K562 (cell line): ENCODE results near the gene ARMC8. TPM values are rescaled to one million over a fixed set of nuclear protein-coding genes. Genes with fewer than 3 reads are reported as not detected.

ENCODE experiments used
- ATAC-seq: fragments of 200-7000 bp; cut with Tn5 transposase; 3 replicates; pipeline ENCODE4 v1.9.1; 2020; ENCODE audit warnings: moderate library complexity
- BruUV-seq: library from RNA; stranded (reverse); fragments of 400-500 nt; replicated peaks from 2 replicates; lab custom pipeline; 2021; lab: Mats Ljungman, UMichigan
- CTCF ChIA-PET: fragments of 300-600 bp; formaldehyde crosslinking; extraction: SDS; loops from one replicate; lab custom pipeline; 2021; ENCODE audit warnings: low intra/inter-chr PET ratio; lab: Yijun Ruan, JAX
- POLR2A ChIA-PET: fragments of 300-600, 350-650 bp; sonication (Branson Sonifier 250); formaldehyde crosslinking; extraction: SDS; loops from one replicate; lab custom pipeline; 2021; ENCODE audit warnings: antibody characterized with exemption, inconsistent platforms; lab: Yijun Ruan, JAX
- DNase-seq, 4 experiments: peaks; one replicate each; pipeline versions ENCODE4 v3.0.0 to v3.0.0-alpha.2; 2011 to 2018; ENCODE audit warnings: low spot score in 3 of 4, mixed read lengths in 3 of 4; ENCODE audit errors: extremely low read depth in 1 of 4
- FAIRE-seq: peaks from 2 replicates; lab custom pipeline; 2011; peaks lifted over from hg19 to GRCh38; lab: Jason Lieb, UNC
- H2AFZ ChIP-seq: 2 replicates; pipeline ENCODE4 v1.6.0; 2011; ENCODE audit warnings: low read depth, low read length, control low read depth, inconsistent platforms
- H3K27ac ChIP-seq: fragments of 200-600 bp; 3 replicates; pipeline ENCODE4 v1.8.0; 2011; ENCODE audit warnings: low read depth, mild to moderate bottlenecking, control low read depth, inconsistent platforms, low read length, moderate library complexity, mixed read lengths; ENCODE audit errors: extremely low read depth
- H3K27me3 ChIP-seq, 2 experiments: fragments of 300-600 bp in 1 of 2; 2 replicates in 1 of 2; 3 replicates in 1 of 2; pipeline versions ENCODE4 v1.6.0 to v1.8.0; 2011; ENCODE audit warnings: inconsistent platforms in 2 of 2, low read length in 2 of 2, mild to moderate bottlenecking in 1 of 2, mixed read lengths in 1 of 2, moderate library complexity in 1 of 2; ENCODE audit not compliant: control insufficient read depth in 2 of 2, insufficient read depth in 2 of 2
- H3K36me3 ChIP-seq: fragments of 300-600 bp; 3 replicates; pipeline ENCODE4 v1.8.0; 2011; ENCODE audit warnings: mild to moderate bottlenecking, low read length, inconsistent platforms; ENCODE audit not compliant: control insufficient read depth, insufficient read depth
- H3K4me1 ChIP-seq, 2 experiments: fragments of 200-600 bp in 1 of 2; replicated peaks in 1 of 2; 2 replicates in 1 of 2; 3 replicates in 1 of 2; pipeline versions ENCODE4 v1.5.1 to v1.8.0; 2011; ENCODE audit warnings: inconsistent platforms in 2 of 2, low read length in 2 of 2, mild to moderate bottlenecking in 1 of 2, mixed read lengths in 1 of 2, moderate library complexity in 1 of 2; ENCODE audit not compliant: control insufficient read depth in 2 of 2, insufficient read depth in 2 of 2
- H3K4me2 ChIP-seq: 2 replicates; pipeline ENCODE4 v1.6.1; 2011; ENCODE audit warnings: low read length, control low read depth, inconsistent platforms, mixed read lengths; ENCODE audit not compliant: insufficient read depth
- H3K4me3 ChIP-seq: fragments of 200-600 bp; sonication (generic), shearing (Covaris generic); 2 replicates; pipeline ENCODE4 v1.5.1; 2016; ENCODE audit warnings: control low read depth, inconsistent platforms
- H3K79me2 ChIP-seq: fragments of 200-600 bp; 3 replicates; pipeline ENCODE4 v1.8.0; 2011; ENCODE audit warnings: low read length, inconsistent platforms; ENCODE audit not compliant: control insufficient read depth, insufficient read depth
- H3K9ac ChIP-seq, 2 experiments: 2 replicates each; pipeline versions ENCODE4 v1.6.0 to v1.6.1; 2011; ENCODE audit warnings: low read depth in 2 of 2, low read length in 2 of 2, control low read depth in 1 of 2, inconsistent platforms in 1 of 2, mild to moderate bottlenecking in 1 of 2, mixed read lengths in 1 of 2; ENCODE audit not compliant: insufficient read depth in 1 of 2
- H3K9me1 ChIP-seq: one replicate; pipeline ENCODE4 v1.6.0; 2011; ENCODE audit warnings: inconsistent platforms, mild to moderate bottlenecking, low read length, moderate library complexity; ENCODE audit not compliant: control insufficient read depth, insufficient read depth
- H3K9me3 ChIP-seq: replicated peaks from 2 replicates; pipeline ENCODE4 v1.5.1; 2011; ENCODE audit warnings: low read depth, low read length, inconsistent platforms; ENCODE audit not compliant: control insufficient read depth, insufficient read depth
- H4K20me1 ChIP-seq: replicated peaks from 2 replicates; pipeline ENCODE4 v1.6.1; 2011; ENCODE audit warnings: low read length, inconsistent platforms, mixed read lengths; ENCODE audit not compliant: control insufficient read depth, insufficient read depth
- HNRNPH1 ChIP-seq: fragments of 200-400 bp; formaldehyde crosslinking; optimal IDR thresholded peaks from 2 replicates; pipeline ENCODE3; 2017; ENCODE audit warnings: low read depth, mild to moderate bottlenecking, low read length, moderate library complexity
- KLF1 ChIP-seq: fragments of 450-650 bp; IDR thresholded peaks from 2 replicates; pipeline ENCODE4 v1.6.1; 2016; ENCODE audit warnings: missing genetic modification characterization, missing compliant biosample characterization
- MXI1 ChIP-seq: IDR thresholded peaks from 2 replicates; pipeline ENCODE4 v1.6.1; 2011; ENCODE audit warnings: low read depth, mild to moderate bottlenecking, improper control_type of control experiment, low read length
- MYNN ChIP-seq, 2 experiments: sonication (generic); formaldehyde crosslinking in 1 of 2; IDR thresholded peaks; 2 replicates each; pipeline versions ENCODE4 v1.5.0 to v1.6.1; 2016 to 2020; ENCODE audit warnings: antibody characterized with exemption in 1 of 2, missing genetic modification reagents in 1 of 2
- PML ChIP-seq: IDR thresholded peaks from 2 replicates; pipeline ENCODE4 v1.6.1; 2012; ENCODE audit warnings: low read length, inconsistent platforms
- POLR2H ChIP-seq: IDR thresholded peaks from 2 replicates; pipeline ENCODE4 v1.6.1; 2016; ENCODE audit warnings: missing genetic modification characterization, low read depth, mild to moderate bottlenecking, control low read depth, missing compliant biosample characterization, moderate library complexity
- SMARCE1 ChIP-seq: fragments of 450-650 bp; IDR thresholded peaks from 2 replicates; pipeline ENCODE4 v1.7.1; 2016; ENCODE audit warnings: mild to moderate bottlenecking
- WGBS: fragments of 100-300 bp; shearing (Covaris generic); methylation state at CpG from one replicate; pipeline ENCODE4 v1.1.6; 2016; ENCODE audit warnings: low coverage, mixed read lengths; ENCODE audit not compliant: insufficient coverage; ENCODE audit errors: missing lambda C conversion rate; 5-methylcytosine and 5-hydroxymethylcytosine counted together
- in situ Hi-C: fragments of 300-500 bp; cut with MboI; formaldehyde crosslinking; loops from 4 replicates; pipeline ENCODE4 v1.15.0; 2018; ENCODE audit warnings: inconsistent platforms, mixed read lengths
- intact Hi-C: fragments of 100-400 bp; cut with micrococcal nuclease; formaldehyde crosslinking; loops from 2 replicates; pipeline ENCODE4 v1.14.2; 2022
- polyA plus RNA-seq, 8 experiments: library from polyadenylated mRNA; depleted of rRNA in 4 of 8; stranded (reverse) in 5 of 8; unstranded in 3 of 8; fragments of >200 nt; fragmentation: Nextera tagmentation in 2 of 8; fragmentation: Illumina TruSeq in 1 of 8; extraction: Ambion mirVana in 2 of 8; extraction: Trizol in 1 of 8; gene quantifications; 2 replicates each; pipeline versions ENCODE4 v1.2.1 to v1.2.3, GENCODE V29; 2011 to 2014; ENCODE audit warnings: inconsistent platforms in 1 of 8, missing spikeins in 1 of 8
- total RNA-seq, 7 experiments: library from RNA; depleted of rRNA in 6 of 7; stranded (reverse); fragments of >200 nt in 6 of 7; fragmentation: Illumina TruSeq in 2 of 7; extraction: Trizol in 2 of 7; gene quantifications; 2 replicates each; pipeline versions ENCODE4 v1.2.1 to v1.2.3, GENCODE V29; 2011 to 2021; ENCODE audit warnings: low replicate concordance in 1 of 7

The ARMC8 gene
- total and polyA plus RNA-seq, 9 of the 15 experiments (the other 6 are each of a cell fraction or from before 2014, with no cell fraction given), result 22.4 to 76.1 (median 37.3) TPM

DNA sequence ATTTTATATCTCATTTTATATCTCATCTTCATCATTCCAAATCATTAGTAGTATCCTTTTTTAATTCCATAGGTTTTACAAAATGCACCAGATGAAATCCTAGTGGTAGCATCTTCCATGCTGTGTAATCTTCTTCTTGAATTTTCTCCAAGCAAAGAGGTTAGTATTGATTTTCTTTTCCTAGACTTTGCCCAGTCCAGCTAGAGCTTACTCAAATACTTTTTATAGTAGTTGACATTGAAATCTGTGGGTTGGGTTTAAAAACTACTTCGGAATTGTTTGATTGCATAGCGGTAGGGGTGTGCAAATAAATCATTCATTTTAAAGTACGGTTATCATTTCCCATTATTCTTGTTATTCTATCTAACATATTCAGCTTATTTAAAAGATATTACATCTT, 80.0 kb downstream of the ARMC8 start (continued):
- no peak for TF ChIP-seq MYNN (IDR thresholded peaks at IDR 0.05)
- TF ChIP-seq MYNN (CRISPR knock-in tag; IDR thresholded peaks at IDR 0.05), result no peak
- TF ChIP-seq POLR2H (tag), result no peak

DNA sequence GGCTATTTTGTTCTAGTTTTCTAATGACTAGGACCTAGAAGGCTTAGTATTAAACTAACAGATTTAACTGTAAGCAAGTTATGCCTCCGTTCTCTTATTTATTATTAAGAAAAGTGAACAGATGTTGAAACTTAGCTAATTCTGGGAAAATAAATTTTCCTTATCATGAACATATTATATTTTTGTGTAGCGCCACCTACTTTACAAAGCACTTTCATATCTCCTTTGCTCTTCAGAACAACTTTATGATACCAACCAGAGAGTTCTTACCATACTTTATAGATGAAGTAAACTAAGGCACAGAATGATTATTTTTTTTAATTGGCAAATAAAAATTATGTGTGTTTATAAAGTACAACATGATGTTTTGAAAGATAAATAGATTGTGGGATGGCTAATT, 83.1 kb downstream of the ARMC8 start:
- H2AFZ ChIP-seq, result no peak overlapping the region
- no TSS peak for BruUV-seq
- ChIA-PET CTCF (interaction anchor here (1.1 kb wide), 1 partner anchor 89 kb away, joined by 4 read pairs; no protein-coding TSS in a partner anchor), POLR2A (no interaction called here)
- intact Hi-C loops, result loop anchor here (5.0 to 10.0 kb wide), 2 partner anchors 88 to 205 kb away; no protein-coding TSS in a partner anchor
- no peak for FAIRE-seq
- H3K9me3 ChIP-seq, result no peaks in the 10 kb centered on the region
- no peak for ATAC-seq
- H3K36me3 ChIP-seq, result peaks cover 72% of the 10 kb centered on the region; the same call in 2 of the 3 replicates
- no peaks in the 10 kb centered on the region for H3K27me3 ChIP-seq
- no peak overlapping the region for H3K4me2 ChIP-seq
- no peaks in the 10 kb centered on the region for H4K20me1 ChIP-seq
- H3K9me1 ChIP-seq, result no peaks in the 10 kb centered on the region
- no peaks in the 10 kb centered on the region for H3K79me2 ChIP-seq
- DNase-seq, result no peak
- H3K27ac ChIP-seq, result no peak overlapping the region
- H3K4me1 ChIP-seq, result no peaks in the 10 kb centered on the region
- 93% methylated on average over 2 of the region's 2 CpGs for WGBS
- H3K4me3 ChIP-seq, result no peak overlapping the region
- H3K9ac ChIP-seq, result no peak overlapping the region
- TF ChIP-seq HNRNPH1, result no peak
- TF ChIP-seq MXI1, result no peak
- no peak for TF ChIP-seq PML
- no peak for TF ChIP-seq KLF1
- no peak for TF ChIP-seq SMARCE1
- in situ Hi-C loops, result no loop called here
